IMR-90 (cell line): Measurements from ENCODE around the gene CFAP251. TPM values are rescaled to one million over a fixed set of nuclear protein-coding genes. Genes with fewer than 3 reads are reported as not detected.

Source experiments
- ATAC-seq: fragments of 200-7000 bp; cut with Tn5 transposase; 2 replicates; pipeline ENCODE4 v1.9.1; 2020; ENCODE audit warnings: low read depth, mild to moderate bottlenecking, moderate library complexity
- BruUV-seq: library from RNA; stranded (reverse); fragments of 400-500 nt; replicated peaks from 2 replicates; lab custom pipeline; 2021; lab: Mats Ljungman, UMichigan
- CTCF ChIA-PET: fragments of 300-600 bp; formaldehyde crosslinking; extraction: SDS; loops from one replicate; lab custom pipeline; 2021; ENCODE audit warnings: antibody characterized with exemption; lab: Yijun Ruan, JAX
- POLR2A ChIA-PET: fragments of 300-600 bp; sonication (Branson Sonifier 250); formaldehyde crosslinking; loops from one replicate; lab custom pipeline; 2022; ENCODE audit warnings: antibody characterized with exemption; ENCODE audit not compliant: unreplicated experiment; lab: Charles Lee
- DNase-seq: peaks from one replicate; pipeline ENCODE4 v3.0.0; 2013
- H2AFZ ChIP-seq: replicated peaks from 2 replicates; pipeline ENCODE3; 2013; ENCODE audit warnings: low read length, mild to moderate bottlenecking; ENCODE audit not compliant: poor library complexity
- H2AK5ac ChIP-seq: 2 replicates; pipeline ENCODE4 v1.6.1; 2013; ENCODE audit warnings: low read depth, low read length, inconsistent platforms
- H2AK9ac ChIP-seq: replicated peaks from 2 replicates; pipeline ENCODE3; 2013; ENCODE audit warnings: mild to moderate bottlenecking, low read depth, low read length, moderate library complexity; ENCODE audit not compliant: poor library complexity
- H2BK120ac ChIP-seq: 2 replicates; pipeline ENCODE4 v1.6.1; 2013; ENCODE audit warnings: low read depth, low read length, inconsistent platforms
- H2BK15ac ChIP-seq: 3 replicates; pipeline ENCODE4 v1.6.1; 2013; ENCODE audit warnings: low read depth, low read length, inconsistent platforms
- H2BK20ac ChIP-seq: 2 replicates; pipeline ENCODE4 v1.6.1; 2013; ENCODE audit warnings: low read depth, mild to moderate bottlenecking, inconsistent platforms, low read length, moderate library complexity
- H2BK5ac ChIP-seq: 2 replicates; pipeline ENCODE4 v1.6.1; 2013; ENCODE audit warnings: mild to moderate bottlenecking, low read depth, low read length, inconsistent platforms; ENCODE audit not compliant: poor library complexity, severe bottlenecking
- H3K14ac ChIP-seq: replicated peaks from 2 replicates; pipeline ENCODE4 v1.6.1; 2013; ENCODE audit warnings: low read depth, low read length, inconsistent platforms
- H3K18ac ChIP-seq: 2 replicates; pipeline ENCODE4 v1.6.1; 2013; ENCODE audit warnings: low read depth, low read length, control low read depth
- H3K23ac ChIP-seq: 2 replicates; pipeline ENCODE4 v1.6.1; 2013; ENCODE audit warnings: low read depth, low read length, inconsistent platforms
- H3K27ac ChIP-seq: 2 replicates; pipeline ENCODE4 v1.5.1; 2013; ENCODE audit warnings: mild to moderate bottlenecking, control low read depth, low read length; ENCODE audit not compliant: insufficient read depth
- H3K27me3 ChIP-seq: 2 replicates; pipeline ENCODE4 v1.6.1; 2013; ENCODE audit warnings: low read length; ENCODE audit not compliant: control insufficient read depth, insufficient read depth
- H3K36me3 ChIP-seq: 2 replicates; pipeline ENCODE4 v1.6.1; 2013; ENCODE audit warnings: low read length, mixed read lengths; ENCODE audit not compliant: control insufficient read depth, insufficient read depth
- H3K4ac ChIP-seq: 2 replicates; pipeline ENCODE4 v1.6.1; 2013; ENCODE audit warnings: low read depth, low read length, inconsistent platforms
- H3K4me1 ChIP-seq: 2 replicates; pipeline ENCODE4 v1.6.1; 2013; ENCODE audit warnings: low read length, mixed read lengths; ENCODE audit not compliant: control insufficient read depth, insufficient read depth
- H3K4me2 ChIP-seq: 2 replicates; pipeline ENCODE4 v1.6.1; 2013; ENCODE audit warnings: low read depth, mild to moderate bottlenecking, control low read depth, low read length, moderate library complexity
- H3K4me3 ChIP-seq: 2 replicates; pipeline ENCODE4 v1.5.1; 2013; ENCODE audit warnings: low read depth, mild to moderate bottlenecking, control low read depth, low read length, moderate library complexity; ENCODE audit not compliant: insufficient read depth
- H3K56ac ChIP-seq: 2 replicates; pipeline ENCODE4 v1.6.1; 2013; ENCODE audit warnings: low read length, inconsistent platforms; ENCODE audit not compliant: insufficient read depth; ENCODE audit errors: extremely low read depth
- H3K79me1 ChIP-seq, 2 experiments: 2 replicates each; pipeline ENCODE4 v1.6.1; 2013; ENCODE audit warnings: low read length in 2 of 2, inconsistent platforms in 1 of 2, low read depth in 1 of 2
- H3K9ac ChIP-seq: 2 replicates; pipeline ENCODE4 v1.6.1; 2013; ENCODE audit warnings: low read depth, low read length, control low read depth
- H3K9me1 ChIP-seq: 2 replicates; pipeline ENCODE4 v1.6.1; 2013; ENCODE audit warnings: low read length, inconsistent platforms; ENCODE audit not compliant: insufficient read depth
- H3K9me3 ChIP-seq: 2 replicates; pipeline ENCODE4 v1.6.1; 2013; ENCODE audit warnings: low read length; ENCODE audit not compliant: control insufficient read depth, insufficient read depth
- H4K20me1 ChIP-seq: 2 replicates; pipeline ENCODE4 v1.6.1; 2013; ENCODE audit warnings: low read length, inconsistent platforms; ENCODE audit not compliant: insufficient read depth
- H4K5ac ChIP-seq: 2 replicates; pipeline ENCODE4 v1.6.1; 2013; ENCODE audit warnings: mild to moderate bottlenecking, low read depth, low read length, control low read depth
- H4K8ac ChIP-seq, 2 experiments: 2 replicates each; pipeline ENCODE4 v1.6.1; 2013; ENCODE audit warnings: low read depth in 2 of 2, low read length in 2 of 2, control low read depth in 1 of 2, inconsistent platforms in 1 of 2
- H4K91ac ChIP-seq: 2 replicates; pipeline ENCODE4 v1.6.1; 2013; ENCODE audit warnings: low read depth, low read length, inconsistent platforms; ENCODE audit not compliant: insufficient read depth
- BHLHE40 ChIP-seq: fragments of 150-350 bp; IDR thresholded peaks from 2 replicates; pipeline ENCODE4 v1.6.1; 2016; ENCODE audit warnings: mild to moderate bottlenecking, low read depth, low read length
- CHD1 ChIP-seq: IDR thresholded peaks from 2 replicates; pipeline ENCODE4 v1.6.1; 2012; ENCODE audit warnings: low read depth, low read length, improper control_type of control experiment
- FOS ChIP-seq: fragments of 150-350 bp; IDR thresholded peaks from 2 replicates; pipeline ENCODE4 v1.6.1; 2016; ENCODE audit warnings: low read depth, low read length
- MAFK ChIP-seq: IDR thresholded peaks from 2 replicates; pipeline ENCODE4 v1.6.1; 2012; ENCODE audit warnings: low read depth, low read length, improper control_type of control experiment
- MAZ ChIP-seq: IDR thresholded peaks from 2 replicates; pipeline ENCODE4 v1.6.1; 2012; ENCODE audit warnings: low read depth, mild to moderate bottlenecking, low read length, improper control_type of control experiment, moderate library complexity, borderline replicate concordance
- NFE2L2 ChIP-seq: fragments of 150-350 bp; IDR thresholded peaks from 2 replicates; pipeline ENCODE4 v1.6.1; 2016; ENCODE audit warnings: low read depth, mild to moderate bottlenecking, low read length
- POLR2A ChIP-seq: IDR thresholded peaks from 2 replicates; pipeline ENCODE4 v1.6.1; 2012; ENCODE audit warnings: mild to moderate bottlenecking, low read depth, low read length
- RCOR1 ChIP-seq: IDR thresholded peaks from 2 replicates; pipeline ENCODE4 v1.6.1; 2012; ENCODE audit warnings: mild to moderate bottlenecking, low read length, improper control_type of control experiment; ENCODE audit not compliant: insufficient replicate concordance
- RFX5 ChIP-seq: IDR thresholded peaks from 2 replicates; pipeline ENCODE4 v1.8.0; 2012; ENCODE audit warnings: low read depth, mild to moderate bottlenecking, low read length, moderate library complexity
- SMC3 ChIP-seq: fragments of 150-350 bp; IDR thresholded peaks from 2 replicates; pipeline ENCODE4 v1.6.1; 2016; ENCODE audit warnings: low read depth, mild to moderate bottlenecking, antibody characterized with exemption, low read length, moderate library complexity
- WGBS, 2 experiments: methylation state at CpG; one replicate each; pipeline versions ENCODE4 v1.1.5 to v1.1.7; 2013; ENCODE audit warnings: missing lambda C conversion rate in 2 of 2; ENCODE audit not compliant: insufficient read length in 1 of 2; ENCODE audit errors: extremely low coverage in 2 of 2; 5-methylcytosine and 5-hydroxymethylcytosine counted together
- dilution Hi-C: fragments of 300-500 bp; cut with HindIII; formaldehyde crosslinking; loops from one replicate; pipeline ENCODE4 v1.14.3; 2018; ENCODE audit warnings: low sequenced_read_pairs; ENCODE audit not compliant: unreplicated experiment
- in situ Hi-C: fragments of 300-500 bp; cut with MboI; formaldehyde crosslinking; loops from 3 replicates; pipeline ENCODE4 v1.14.3; 2019; ENCODE audit warnings: low sequenced_read_pairs, inconsistent platforms, mixed read lengths
- intact Hi-C: fragments of 100-400 bp; cut with micrococcal nuclease; formaldehyde crosslinking; loops from 2 replicates; pipeline ENCODE4 v1.10.0; 2022
- polyA plus RNA-seq, 3 experiments: library from polyadenylated mRNA; depleted of rRNA; stranded (reverse); fragments of >200 nt; gene quantifications; 2 replicates each; pipeline ENCODE4 v1.2.3, GENCODE V29; 2012; ENCODE audit warnings: low replicate concordance in 1 of 3
- total RNA-seq: library from RNA; depleted of rRNA; stranded (reverse); fragments of >200 nt; gene quantifications from 2 replicates; pipeline ENCODE4 v1.2.3, GENCODE V29; 2012
- TF ChIP-seq, protein P1 (sequence below): fragments of 150-350 bp; IDR thresholded peaks from 2 replicates; pipeline ENCODE4 v1.6.1; 2016; ENCODE audit warnings: low read depth, mild to moderate bottlenecking, low read length, moderate library complexity, borderline replicate concordance
- TF ChIP-seq, protein P2 (sequence below): conservative IDR thresholded peaks from 2 replicates; pipeline ENCODE4 v1.5.1; 2012; ENCODE audit warnings: mild to moderate bottlenecking, low read depth, low read length, improper control_type of control experiment
- TF ChIP-seq, protein P3 (sequence below): fragments of 150-350 bp; IDR thresholded peaks from 2 replicates; pipeline ENCODE4 v1.6.1; 2017; ENCODE audit warnings: mild to moderate bottlenecking, antibody characterized with exemption, low read length, low read depth

The CFAP251 gene
- total and polyA plus RNA-seq, 2 of the 4 experiments (the other 2 are of a cell fraction), result 7.8 to 9.1 TPM

DNA sequence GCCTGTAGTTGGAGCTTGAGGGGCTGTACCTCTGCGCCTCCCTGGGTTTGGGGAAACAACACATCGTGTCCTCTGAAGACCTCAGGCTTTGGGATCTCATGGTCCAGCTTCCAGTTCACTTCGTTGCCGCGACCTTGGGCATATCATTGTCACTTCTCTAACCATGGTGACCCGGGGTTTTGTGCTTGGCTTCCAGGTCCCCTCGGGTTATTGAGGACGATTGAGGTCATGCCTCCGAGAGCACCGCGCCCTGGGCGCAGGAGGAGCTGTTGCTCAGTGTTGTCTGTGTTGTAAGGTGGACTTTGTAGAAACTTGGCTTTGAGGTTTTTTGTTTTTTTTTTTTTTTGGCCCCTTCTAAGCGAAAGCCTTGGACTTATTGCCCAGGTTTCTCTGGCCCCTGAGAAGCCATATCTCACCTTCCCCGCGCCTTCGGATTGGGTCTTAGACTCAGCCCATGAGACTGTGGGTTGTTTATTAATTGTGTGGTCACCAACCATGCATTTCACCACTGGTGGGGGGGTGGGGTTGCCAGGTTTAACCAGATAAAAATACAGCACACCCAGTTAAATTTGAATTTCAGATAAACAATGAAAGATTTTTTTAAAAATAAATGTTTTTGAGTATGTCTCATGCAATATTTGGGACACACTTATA, 105.9 kb downstream of the CFAP251 start:
- no peak overlapping the region for H3K4me3 ChIP-seq

More for the DNA sequence above, 105.9 kb downstream of the CFAP251 start:
- Histone ChIP-seq H4K91ac (no peak overlapping the region; the same call in 1 of the 2 replicates), H3K4me2 (peak overlapping the region; percentile 27; the same call in 1 of the 2 replicates), H2BK20ac (no peak overlapping the region), H2AK9ac (peak overlapping the region; percentile 7), H4K8ac (no peak overlapping the region), H2BK120ac (peak overlapping the region; percentile 8; the same call in 1 of the 2 replicates), H3K27me3 (no peaks in the 10 kb centered on the region), H3K9ac (no peak overlapping the region), H2BK5ac (no peak overlapping the region), H3K9me1 (peaks cover 3% of the 10 kb centered on the region), H3K4me1 (peaks cover 13% of the 10 kb centered on the region), H2AFZ (peak overlapping the region; percentile 84), H3K27ac (peak overlapping the region; percentile 10; the same call in 1 of the 2 replicates), H3K4ac (peak overlapping the region; percentile 22; the same call in 1 of the 2 replicates), H3K14ac (no peak overlapping the region; the same call in 1 of the 2 replicates), H3K56ac (no peak overlapping the region), H2BK15ac (no peak overlapping the region), H4K5ac (no peak overlapping the region), H2AK5ac (peak overlapping the region; percentile 66; the same call in 1 of the 2 replicates), H3K79me1 (peaks cover 20 to 60% of the 10 kb centered on the region in 2 experiments), H3K36me3 (no peaks in the 10 kb centered on the region), H3K18ac (no peak overlapping the region), H4K20me1 (peaks cover 15% of the 10 kb centered on the region), H3K23ac (peak overlapping the region; percentile 11; the same call in 1 of the 2 replicates), H3K9me3 (no peaks in the 10 kb centered on the region)
- POLR2A ChIA-PET, result no interaction called here
- WGBS, 2 experiments, result 44% methylated on average over 3 of the region's 16 CpGs; no CpG with 5 or more reads in 1 of the 2 experiments
- CTCF ChIA-PET, result no interaction called here
- TF ChIP-seq SMC3 (no peak), BHLHE40 (no peak), MAFK (no peak), NFE2L2 (no peak), RFX5 (no peak), RCOR1 (no peak), CHD1 (no peak), POLR2A (no peak), FOS (no peak), MAZ (no peak)
- TF ChIP-seq, protein P1, sequence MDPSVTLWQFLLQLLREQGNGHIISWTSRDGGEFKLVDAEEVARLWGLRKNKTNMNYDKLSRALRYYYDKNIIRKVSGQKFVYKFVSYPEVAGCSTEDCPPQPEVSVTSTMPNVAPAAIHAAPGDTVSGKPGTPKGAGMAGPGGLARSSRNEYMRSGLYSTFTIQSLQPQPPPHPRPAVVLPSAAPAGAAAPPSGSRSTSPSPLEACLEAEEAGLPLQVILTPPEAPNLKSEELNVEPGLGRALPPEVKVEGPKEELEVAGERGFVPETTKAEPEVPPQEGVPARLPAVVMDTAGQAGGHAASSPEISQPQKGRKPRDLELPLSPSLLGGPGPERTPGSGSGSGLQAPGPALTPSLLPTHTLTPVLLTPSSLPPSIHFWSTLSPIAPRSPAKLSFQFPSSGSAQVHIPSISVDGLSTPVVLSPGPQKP, result no peak
- TF ChIP-seq, protein P2, sequence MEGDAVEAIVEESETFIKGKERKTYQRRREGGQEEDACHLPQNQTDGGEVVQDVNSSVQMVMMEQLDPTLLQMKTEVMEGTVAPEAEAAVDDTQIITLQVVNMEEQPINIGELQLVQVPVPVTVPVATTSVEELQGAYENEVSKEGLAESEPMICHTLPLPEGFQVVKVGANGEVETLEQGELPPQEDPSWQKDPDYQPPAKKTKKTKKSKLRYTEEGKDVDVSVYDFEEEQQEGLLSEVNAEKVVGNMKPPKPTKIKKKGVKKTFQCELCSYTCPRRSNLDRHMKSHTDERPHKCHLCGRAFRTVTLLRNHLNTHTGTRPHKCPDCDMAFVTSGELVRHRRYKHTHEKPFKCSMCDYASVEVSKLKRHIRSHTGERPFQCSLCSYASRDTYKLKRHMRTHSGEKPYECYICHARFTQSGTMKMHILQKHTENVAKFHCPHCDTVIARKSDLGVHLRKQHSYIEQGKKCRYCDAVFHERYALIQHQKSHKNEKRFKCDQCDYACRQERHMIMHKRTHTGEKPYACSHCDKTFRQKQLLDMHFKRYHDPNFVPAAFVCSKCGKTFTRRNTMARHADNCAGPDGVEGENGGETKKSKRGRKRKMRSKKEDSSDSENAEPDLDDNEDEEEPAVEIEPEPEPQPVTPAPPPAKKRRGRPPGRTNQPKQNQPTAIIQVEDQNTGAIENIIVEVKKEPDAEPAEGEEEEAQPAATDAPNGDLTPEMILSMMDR, result no peak
- TF ChIP-seq, protein P3, sequence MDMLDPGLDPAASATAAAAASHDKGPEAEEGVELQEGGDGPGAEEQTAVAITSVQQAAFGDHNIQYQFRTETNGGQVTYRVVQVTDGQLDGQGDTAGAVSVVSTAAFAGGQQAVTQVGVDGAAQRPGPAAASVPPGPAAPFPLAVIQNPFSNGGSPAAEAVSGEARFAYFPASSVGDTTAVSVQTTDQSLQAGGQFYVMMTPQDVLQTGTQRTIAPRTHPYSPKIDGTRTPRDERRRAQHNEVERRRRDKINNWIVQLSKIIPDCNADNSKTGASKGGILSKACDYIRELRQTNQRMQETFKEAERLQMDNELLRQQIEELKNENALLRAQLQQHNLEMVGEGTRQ, result no peak
- DNase-seq (peak; percentile 25), ATAC-seq (no peak)
- no TSS peak for BruUV-seq
- intact Hi-C loops (loop anchor here (1.0 to 5.0 kb wide), 2 partner anchors 100 to 227 kb away; no protein-coding TSS in a partner anchor), dilution Hi-C loops (no loop called here), in situ Hi-C loops (no loop called here)
